ENCODE data around the gene CYBB.

Gene CYBB

DNA sequence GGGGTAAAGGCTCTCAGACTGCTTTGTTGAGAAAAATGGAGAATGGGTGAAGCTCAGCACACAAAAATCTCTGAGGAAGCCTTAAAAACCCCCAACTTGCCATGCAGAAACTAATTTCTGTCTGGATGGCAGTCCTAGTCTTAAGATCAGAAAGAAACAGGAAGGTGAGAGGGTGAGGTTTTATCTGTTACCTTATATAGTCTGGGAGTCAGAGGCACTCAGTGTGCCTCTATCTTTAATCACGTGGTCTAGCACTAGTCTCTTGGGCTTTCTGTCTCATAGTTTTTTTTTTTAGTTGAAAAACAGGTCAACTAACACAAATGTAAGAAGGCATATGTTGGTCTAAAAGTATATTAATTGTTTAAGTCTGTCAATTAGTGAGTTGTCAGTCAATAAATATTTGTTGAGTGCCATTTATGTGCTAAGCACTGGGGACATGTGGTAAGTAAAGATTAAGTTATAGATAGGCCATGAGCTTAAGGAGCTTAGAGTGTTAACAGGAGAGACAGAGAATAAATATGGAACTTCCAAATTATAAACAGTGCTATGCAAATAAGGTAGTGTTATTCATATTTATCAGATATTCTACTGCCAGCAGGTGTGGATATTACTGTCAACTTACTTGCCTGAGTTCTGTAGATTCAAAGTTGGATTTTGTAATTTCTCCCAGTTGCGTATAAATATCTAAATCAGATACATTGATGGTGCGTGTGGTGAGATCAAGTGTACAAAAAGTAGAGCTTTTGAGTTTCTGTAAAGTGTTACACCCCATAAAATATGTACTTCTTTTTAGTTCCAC lies 7.0 kb downstream of the CYBB start:
- DNase-seq = no peak

DNA sequence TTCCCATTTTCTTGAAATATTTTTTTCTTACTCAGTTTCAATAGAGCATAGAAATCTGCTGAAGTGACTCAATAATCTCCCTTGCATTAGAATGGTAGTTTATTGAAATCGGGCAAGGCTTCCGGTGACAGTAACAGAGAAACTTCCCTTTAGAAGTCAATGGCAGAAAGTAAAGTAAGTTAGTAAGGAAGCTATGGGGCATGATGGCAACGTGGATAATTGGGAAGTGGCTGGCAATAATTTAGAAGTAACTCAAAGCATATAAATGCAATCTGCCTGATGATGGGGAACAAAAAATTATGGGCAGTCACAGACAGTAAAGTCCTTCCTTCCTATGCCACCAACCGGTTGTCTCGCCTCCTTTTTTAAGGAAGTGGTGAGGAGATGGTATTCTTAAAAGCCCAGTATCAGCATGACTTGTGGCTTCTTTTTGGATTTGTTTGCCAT lies 7.6 kb downstream of the CYBB start:
- no peak for DNase-seq

DNA sequence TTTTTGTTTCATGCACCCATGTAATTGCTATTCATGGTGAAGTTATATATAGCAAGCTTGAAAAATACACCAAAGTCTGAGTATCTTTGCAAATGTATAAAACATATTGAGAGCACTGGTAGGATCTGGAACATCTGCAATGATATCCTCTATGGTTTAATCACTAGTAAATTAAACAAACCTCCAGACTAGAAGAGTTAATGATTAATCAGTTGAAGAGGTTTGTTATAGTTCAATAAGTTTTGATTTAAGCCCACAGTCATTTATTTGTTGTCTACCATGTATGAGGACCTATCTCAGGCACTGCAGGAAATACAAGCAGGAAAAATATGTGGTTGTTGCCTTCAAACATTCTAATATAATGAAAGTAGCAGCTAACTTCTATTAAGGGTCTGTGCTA lies 16.5 kb downstream of the CYBB start:
- no peak for DNase-seq

DNA sequence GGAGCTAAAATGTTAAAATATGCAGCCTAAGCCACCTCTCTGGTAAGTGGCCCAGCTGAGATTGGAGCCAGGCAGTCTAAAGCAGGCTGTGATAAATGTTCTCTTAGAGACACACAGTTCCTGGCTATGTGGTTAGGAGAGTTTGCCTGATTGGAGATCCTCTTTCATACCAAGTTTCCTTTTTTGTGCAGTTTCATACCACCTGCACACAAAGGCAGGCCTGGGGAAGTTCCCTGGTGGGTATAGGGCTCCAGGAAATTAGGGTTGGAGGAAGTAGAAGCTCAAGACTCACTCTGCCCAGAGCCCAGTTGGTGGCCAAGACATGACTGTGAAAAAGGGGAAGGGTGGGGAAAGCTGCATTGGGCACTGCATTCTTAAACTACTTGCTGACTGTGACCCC lies 16.9 kb downstream of the CYBB start:
- no peak for DNase-seq

DNA sequence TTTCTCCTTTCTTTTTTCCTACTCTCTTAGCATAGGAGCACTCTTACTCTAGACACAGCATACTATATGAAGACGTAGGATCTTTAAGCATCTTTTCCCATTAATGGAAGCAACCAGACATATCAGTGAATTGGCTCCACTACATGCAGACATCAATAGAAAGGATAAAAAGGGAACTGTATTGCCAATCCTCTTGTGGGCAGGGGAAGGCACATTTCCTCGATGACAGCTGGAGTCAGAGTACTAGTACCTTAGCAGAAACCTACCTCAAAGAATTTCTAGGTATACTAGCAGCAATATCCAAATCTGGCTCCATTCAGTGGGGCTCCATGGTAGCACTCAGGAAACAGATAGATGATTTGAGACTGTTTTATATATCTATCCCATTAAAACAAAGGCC lies 20.1 kb downstream of the CYBB start:
- DNase-seq = no peak

DNA sequence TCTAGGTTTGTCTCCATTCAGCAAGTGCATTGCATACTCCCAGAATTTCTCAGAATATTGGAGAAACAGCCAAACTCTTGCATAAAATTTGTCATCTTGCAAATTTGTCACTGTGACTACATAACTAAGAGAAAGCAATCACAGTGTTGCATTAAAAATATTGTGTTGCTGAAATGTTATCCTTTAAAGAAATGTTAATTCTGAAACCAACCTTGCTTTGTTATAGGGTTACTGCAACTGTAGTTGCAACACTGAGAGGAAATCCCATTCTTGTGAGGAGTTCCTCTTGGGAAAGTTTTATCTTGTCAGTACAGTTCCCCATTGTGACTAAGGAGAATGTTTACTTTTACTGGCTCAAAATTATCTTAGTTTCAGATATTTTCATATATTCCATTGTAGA lies 20.9 kb downstream of the CYBB start:
- DNase-seq = no peak

DNA sequence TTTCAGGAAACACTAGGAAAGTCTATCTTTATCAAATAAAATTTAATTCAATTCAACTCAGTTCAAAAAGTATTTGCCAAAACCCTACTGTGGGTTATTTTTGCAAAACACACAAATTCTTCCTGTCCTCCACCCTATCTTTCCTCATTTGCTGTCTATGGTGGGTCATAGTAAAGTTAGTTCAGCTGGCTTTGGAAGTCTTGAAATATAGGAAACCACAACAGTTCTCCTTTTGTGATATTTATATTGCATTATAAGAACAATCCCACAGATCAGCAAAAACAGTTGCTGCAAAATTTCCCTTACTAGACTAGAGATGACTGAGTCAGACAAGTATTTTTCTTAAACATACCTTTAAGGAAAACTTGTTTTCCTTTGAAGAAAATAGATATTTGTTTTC lies 22.2 kb downstream of the CYBB start:
- DNase-seq = no peak

DNA sequence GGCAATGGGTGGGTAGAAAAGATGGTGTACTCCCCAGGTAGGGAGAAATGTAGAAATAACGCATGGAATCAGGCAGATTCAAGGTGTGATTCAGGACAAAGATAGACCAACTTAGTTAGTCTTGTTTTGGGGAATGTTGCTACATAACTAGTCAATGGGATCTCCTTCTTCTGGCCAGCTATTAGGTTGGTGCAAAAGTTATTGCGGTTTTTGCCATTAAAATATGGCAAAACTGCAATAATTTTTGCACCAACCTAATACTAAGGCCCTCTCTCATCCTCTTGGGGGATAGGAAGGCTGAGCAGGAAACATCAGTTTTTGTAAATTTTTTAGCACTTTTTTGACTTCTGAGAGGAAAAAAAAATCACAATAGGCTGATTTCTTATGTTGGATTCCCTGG lies 23.2 kb downstream of the CYBB start:
- DNase-seq = no peak

DNA sequence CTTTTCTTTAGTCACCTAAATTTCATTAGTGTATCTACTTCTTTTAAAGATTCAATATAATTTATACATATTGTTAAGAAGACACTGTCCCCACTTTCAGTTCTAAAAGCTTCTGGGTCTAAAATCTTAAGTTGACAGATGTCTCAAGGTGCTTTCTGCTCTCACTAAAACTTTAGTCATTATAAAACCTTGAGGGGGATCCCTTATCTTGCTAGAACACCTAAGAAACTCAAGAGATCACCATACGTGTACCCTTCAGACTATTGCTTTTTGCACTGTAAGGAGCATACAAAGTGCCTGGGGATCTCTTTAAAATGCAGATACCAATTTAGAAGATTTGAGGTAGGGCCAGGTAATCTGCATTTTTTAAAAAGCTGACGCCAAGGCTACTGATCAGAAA lies 30.1 kb downstream of the CYBB start:
- no peak for DNase-seq

DNA sequence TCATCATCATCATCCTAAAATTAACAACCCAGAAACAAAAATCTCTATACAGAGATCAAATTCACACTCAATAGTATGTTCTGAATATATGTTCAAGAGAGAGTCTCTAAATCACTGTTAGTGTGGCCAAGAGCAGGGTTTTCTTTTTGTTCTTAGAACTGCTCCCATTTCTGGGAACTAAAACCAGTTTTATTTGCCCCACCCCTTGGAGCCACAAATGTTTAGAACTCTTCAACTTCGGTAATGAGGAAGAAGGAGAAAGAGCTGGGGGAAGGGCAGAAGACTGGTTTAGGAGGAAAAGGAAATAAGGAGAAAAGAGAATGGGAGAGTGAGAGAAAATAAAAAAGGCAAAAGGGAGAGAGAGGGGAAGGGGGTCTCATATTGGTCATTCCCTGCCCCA lies 32.3 kb downstream of the CYBB start:
- DNase-seq = no peak

DNA sequence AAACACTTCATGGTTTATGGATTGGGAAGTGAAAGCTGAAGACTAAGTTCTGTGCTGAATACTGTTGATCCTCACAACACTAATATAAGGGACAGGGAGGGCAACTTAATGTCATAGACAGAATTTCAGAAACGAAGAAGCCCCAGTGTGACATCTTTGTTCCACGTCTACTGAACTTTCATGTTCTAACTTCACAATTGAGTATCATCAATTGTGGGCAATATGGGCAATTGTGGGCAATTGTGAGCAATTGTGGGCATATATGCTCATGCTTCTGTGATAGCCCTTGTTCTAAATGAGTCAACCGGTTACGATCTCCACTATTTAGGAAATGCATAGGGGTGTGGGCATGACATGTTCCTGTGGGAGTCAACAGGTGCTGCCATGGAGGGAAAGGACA lies 33.7 kb downstream of the CYBB start:
- DNase-seq = no peak

DNA sequence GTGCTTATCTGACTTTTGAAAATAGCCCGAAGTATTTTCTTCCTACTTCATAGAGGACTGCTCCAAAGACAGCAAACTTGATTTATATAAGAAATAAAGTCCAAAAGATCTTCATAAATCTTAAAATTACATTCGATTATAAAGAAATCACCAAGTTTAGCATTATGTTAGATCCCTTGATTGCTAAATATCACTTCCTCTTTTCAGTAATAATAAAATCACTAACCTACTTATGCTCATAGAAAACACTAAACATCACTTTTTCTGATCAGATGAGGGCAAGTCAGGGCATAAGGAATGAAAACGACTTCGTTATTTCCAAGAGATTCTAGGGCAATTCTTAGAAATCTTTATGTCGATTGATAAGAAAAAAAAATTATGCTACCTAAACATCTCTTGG lies 35.5 kb downstream of the CYBB start:
- DNase-seq = no peak

DNA sequence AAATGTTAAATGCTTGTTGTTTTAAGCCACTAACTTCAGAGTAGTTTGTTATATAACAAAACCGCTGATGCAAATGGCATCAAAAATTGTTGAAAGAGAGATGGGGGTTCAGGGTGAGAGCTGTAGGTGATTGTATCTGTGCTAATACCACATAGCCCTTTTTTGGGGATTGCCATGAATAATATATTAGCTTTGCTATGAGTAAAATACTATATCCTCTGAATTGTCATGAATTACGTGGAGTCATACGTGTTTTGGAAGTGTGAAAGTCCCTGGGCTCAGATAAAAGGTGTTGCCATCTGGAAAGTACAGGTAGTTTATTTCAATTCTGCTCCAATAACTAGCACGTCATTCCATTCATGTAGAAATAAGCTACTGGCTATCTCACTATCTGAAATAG lies 36.9 kb downstream of the CYBB start:
- DNase-seq = no peak

DNA sequence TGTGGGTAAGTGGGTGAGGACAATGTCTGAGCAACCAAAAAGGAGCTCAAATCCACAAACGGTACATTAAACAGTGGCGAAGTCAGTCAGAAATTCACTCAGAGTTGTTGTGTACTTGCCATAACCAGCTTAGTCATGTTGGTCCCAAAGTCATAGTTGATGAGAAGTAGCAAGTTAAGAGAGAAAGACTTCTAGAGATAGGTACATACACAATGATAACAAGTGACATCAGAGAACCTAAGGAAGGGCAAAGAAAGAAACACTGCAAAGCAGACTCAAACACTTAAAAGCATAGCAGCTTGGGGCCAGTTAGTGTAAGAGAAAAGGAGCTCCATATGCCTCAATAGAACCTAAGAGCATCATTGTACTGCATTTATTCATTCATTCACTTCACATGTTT lies 37.3 kb downstream of the CYBB start:
- no peak for DNase-seq

DNA sequence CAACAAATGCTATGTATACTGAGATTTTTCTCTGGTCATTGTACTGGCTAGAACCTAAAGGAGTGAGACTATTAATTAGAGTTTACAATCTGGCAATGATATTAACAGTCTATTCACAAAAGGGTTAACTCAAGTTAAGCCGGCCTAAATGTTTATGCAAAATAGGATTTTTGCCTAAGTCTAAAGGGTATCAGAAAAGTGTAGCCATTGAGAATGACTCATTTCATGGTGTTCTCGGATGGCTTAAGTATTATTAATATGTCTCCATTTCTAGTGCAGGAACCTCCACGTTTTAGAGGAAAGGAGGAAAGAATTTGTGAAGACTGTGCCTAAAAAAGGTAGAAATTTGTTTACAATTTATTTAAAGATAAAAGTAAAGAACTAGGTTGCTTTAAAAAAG lies 37.7 kb downstream of the CYBB start:
- DNase-seq = no peak

DNA sequence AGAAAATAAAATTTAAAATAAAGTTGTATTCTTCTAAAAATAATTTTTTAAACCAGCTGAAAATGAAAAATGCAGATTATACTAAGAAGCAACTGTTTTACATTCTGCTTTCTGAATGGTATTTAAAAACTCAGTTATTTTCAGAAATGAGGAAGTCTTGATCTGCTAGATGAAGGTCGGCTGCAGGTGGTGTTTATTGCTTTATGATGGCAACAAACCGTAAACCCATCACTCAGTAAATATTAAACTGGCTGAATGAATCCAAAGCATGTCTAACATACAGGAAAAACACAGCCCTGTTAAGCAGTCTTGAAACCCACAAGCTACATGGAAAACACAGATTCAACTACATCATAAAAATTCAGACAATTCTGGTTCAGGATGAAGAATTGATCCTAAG lies 38.2 kb downstream of the CYBB start:
- DNase-seq = no peak

DNA sequence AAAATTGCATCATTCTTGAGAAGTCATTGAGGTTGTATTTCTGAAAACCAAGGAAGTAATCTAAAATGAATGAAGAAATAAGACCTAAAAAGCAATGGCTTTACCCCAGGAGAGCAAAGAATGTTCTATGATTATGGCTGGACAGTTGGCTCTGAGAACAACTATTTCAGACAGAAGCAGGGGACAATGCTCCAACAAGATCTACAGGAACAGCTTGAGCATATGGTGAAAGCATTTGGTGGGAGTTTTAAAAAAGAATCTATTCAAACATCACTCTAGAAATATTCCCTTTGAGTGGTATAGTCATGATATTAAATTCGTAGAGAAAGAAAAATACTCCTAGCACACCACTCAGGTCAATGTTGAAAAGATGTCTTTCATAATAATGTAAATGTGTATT lies 40.8 kb downstream of the CYBB start:
- no peak for DNase-seq

DNA sequence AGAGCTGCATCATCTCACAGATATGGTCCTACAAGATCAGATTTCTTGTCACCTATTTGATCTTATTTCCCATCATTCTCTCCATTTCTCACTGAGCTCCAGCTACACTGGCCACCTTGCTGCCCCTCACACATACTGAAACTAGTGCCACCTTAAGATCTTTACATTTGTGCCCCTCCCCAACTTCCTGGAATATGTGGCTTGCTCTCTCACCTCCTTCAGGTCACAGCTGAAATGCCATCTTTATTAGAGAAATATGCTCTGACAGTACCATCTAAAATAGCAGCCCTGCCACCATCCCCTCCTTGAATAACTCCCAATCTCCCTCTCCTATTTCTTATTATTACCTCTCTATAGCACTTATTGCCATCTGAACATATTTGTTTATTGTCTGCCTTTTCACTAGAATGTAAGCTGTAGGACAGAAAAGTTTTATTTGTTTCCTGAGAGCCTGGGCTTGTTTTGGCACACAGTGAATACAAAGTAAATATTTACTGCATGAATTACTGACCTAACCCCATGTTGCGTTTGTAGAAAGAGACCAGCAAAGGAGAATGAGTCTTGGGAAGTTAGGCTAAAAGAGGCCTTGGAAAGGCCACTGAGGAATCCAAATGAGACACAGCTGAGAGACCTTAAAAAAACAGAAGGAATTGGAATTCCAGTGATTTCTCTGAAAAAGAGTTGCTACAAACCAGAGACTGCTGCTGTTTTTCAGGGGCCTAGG lies 44.8 kb downstream of the CYBB start:
- DNase-seq = no peak

DNA sequence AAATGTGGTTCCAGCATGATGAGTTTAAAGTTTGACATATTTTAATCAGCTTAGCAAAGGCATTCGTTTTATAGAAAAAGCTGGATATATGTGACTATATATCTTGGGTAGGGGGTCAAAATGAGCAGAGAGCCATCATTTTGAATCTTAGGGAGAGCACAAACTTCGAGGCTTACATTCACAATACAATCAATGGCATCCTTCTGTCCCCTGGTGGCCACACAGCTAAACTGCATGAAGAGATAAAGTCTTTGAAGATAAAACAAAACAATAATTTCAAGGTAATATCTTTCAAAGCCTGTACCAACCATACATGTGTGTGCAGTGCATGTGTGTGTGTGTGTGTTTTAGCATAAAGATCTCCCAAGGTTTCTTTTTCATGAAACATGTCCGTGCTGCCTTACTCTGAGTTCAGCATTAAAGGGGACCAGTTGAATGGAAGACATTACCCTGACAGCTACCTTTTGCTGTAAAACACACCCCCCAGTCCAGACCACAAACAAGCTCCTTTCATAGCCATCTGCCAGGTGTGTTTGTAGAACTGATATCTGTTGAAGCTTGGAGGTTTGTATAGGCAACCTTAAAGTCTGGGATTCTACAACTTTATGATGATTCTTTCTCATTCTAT lies 45.5 kb downstream of the CYBB start:
- peak; percentile 19 to 28 for DNase-seq

DNA sequence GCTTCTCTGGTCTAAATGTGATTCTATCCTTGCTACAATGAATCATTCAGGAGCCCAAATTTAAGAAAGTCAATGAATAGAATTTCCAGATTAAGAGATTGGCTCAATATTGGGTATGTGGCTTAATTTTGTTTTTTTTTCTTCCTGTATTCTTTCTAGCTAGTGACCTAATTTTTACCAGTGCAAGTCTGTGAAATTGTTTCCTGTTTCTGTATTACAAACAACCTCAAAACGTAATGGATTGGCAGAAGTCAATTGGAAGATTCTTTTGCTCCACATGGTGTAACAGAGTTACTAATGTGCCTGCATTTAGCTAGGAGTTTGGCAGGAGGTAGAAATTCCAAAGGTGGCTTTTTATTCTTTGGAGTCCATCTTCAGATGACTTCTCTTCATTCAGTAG lies 49.9 kb downstream of the CYBB start:
- DNase-seq = no peak

DNA sequence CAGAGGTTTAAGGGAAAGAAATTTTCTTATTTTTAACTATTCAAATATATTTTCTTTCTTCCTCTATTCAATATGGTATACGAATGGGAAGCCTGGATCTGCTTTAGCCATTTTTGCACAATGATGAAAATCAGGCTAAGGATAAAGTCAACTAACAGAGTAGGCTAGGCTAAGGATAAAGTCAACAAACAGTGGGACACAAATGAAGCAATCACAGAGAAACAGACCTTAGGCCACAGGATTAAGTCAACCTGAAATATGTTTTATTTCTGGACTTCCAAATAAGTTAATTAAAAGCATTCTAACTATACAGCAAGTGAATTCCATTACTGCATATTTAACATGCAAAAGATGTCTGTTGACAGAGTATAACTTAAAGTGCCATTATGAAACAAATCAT lies 50.5 kb downstream of the CYBB start:
- no peak for DNase-seq

DNA sequence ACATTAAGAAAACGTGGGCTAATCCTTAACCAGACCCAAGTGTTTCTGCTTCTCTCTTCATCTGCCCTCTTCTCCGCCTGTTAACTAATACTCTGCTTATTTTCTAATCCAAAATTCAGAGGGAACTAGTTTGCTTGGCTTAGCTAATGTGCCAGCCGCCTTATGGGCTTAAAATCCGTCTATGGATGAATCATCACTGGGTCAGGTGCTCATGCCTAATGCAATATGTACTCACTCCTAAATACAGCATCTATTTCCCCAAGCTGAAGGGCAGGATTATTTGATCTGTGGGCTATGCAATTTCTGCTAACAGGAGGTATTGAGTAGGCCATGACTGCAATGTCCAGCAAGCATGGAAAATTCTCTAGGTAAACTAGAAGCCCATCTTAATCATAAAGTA lies 55.1 kb downstream of the CYBB start:
- DNase-seq = no peak

DNA sequence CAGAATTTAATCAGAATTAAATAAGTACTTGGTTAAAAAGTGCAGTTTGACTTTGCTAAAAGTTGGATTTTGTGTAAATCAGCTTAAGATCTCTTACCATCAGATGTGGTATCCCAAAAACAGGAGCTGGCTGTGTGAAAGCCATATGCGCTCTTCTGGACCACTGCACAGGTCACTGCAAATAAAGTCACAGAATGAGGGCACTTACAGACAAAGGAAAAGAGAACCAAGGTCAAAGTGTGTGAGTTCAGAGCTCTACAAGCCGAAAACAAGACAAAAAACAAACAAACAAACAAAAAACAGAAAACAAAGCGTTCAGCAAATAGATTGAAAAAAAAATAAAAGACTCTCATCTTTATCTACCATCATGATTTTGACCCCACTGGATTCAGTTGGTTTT lies 61.1 kb downstream of the CYBB start:
- no peak for DNase-seq

DNA sequence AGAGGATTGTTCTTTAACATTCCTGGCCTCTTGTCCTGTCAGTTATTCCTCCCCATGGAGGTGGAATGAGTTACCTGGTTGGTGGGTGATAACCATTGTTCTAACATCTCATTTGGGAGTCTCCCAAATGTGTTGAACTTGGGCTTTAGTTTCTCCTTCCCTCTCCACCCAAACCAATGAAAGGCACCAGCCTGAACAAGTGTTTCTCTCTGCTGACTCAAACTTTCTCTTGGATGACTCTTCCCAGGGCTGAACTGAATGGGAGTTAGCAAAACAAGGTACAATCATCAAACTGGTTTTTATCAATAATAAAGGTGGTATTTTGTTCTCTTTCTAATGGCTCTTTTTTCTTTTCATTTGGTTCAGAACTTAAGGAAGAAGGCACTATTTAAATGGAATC lies 64.8 kb downstream of the CYBB start:
- no peak for DNase-seq

All from stimulated activated CD4-positive, alpha-beta T cell treated with anti-CD3 and anti-CD28 coated beads, Interleukin-4, amount 100 ng/mL, for 4 hours (primary cell).